Glomerular endothelial cell (primary cell): ENCODE measurements around the gene SZT2. TPM values are rescaled to one million over a fixed set of nuclear protein-coding genes. Genes with fewer than 3 reads are reported as not detected.

Experiments used
- DNase-seq: peaks from one replicate; pipeline ENCODE4 v3.0.0-alpha.2; 2011; ENCODE audit warnings: low read depth, low spot score; ENCODE audit errors: extremely low read depth
- total RNA-seq: library from RNA; depleted of rRNA; stranded (reverse); fragments of >200 nt; gene quantifications from 2 replicates; pipeline ENCODE4 v1.2.3, GENCODE V29; 2015

The SZT2 gene
- 11.3 and 21.8 TPM in 2 replicates for total RNA-seq

DNA sequence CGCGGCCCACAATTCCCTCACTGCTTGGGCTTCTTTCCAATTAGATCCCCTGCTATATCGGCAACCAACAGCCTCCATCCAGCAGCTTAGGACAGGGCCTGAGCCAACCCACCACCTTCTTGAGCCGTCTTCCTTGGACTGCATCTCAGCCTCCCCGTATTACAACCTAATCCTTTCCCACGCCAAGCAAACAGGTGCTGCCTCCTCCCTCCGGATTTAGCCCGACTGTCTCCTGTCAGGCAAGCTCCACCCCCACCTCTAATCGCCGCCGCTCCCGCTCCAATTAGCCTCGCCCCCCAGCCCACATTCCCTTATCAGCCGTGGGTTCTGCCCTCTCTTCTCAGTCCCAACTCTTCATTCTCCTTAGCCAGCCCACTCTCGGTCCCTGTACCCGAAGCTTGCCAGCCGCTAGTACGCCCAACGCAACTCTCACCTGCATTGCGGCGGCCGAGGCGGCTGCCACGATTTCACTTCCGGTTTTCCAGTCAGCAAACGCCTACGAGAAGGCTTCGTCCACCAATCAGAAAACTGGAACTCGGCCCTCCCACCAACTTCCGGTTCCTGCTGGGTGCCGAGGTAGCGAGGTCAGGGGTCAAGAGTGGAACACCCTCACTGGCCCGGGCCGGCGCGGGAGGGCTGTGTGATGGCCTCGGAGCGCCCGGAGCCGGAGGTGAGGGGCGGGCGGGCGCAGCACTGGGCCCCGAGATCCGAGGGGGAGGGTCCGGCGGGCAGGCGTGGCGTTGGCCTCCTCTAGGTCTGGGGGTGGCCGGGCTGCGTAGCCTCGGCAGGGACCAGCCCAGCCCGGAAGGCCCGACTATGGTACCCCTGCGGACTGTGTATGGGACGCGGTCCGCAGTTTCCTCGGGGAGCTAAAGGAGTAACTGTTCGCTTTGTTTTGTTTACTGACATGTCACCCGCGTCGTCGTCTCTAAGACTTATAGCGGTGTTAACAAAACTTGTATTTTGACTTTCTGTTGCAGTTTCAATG is at the start of gene SZT2, which contains the start of gene MED8:
SZT2 (plus strand) TSS at position 574 of the 988 bp plus-strand sequence; CDS start at position 644, 70 bp downstream.
MED8 (minus strand) TSS at position 475 of the 988 bp plus-strand sequence; CDS start at position 439, 36 bp downstream.
- DNase-seq: peak; percentile 81

DNA sequence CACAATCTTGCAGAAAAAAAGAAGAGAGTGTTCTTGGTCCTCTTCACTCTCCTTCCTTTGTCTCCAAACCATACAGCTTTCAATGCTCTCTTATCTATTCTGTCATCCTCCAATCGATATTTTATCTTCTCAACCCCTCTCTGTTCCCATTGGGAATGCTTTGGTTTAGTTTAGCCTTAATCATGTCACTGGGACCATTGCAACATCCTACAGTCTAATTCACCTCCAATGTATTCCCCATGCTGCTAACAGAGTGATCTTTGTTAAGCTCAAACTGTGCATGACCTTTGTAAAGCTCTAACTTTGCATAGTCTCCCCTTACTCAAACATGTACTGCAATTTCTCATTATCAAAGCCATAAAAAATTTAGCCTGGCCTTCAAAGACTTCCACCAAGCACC is 49.1 kb upstream of the SZT2 start:
- no peak for DNase-seq

DNA sequence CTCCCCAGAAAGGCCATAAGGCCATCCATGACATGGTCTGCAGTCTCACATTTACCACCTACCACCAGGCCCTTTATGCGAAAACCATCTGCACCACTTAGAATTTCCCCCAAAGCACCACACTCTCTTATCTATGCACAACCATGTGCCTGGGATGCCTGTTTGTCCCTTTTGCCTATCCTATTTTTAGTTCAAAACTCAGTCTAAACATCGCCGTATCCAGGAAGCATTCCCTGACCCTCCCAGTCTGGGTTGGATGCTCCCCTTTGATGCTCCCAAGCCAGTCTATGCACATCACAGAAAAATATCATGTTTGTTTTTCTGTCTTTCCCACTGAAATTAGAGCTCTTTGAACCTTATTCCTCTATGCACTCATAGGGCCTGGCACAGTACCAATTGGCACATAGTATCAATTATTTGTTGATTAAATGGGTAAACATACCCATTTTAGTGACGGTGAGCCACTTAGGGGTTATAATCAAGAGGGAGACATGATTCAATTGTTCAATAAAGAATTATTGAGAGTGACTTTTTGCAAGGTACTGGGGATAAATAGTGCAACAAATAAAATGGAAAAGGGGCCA is 45.3 kb upstream of the SZT2 start:
- no peak for DNase-seq

DNA sequence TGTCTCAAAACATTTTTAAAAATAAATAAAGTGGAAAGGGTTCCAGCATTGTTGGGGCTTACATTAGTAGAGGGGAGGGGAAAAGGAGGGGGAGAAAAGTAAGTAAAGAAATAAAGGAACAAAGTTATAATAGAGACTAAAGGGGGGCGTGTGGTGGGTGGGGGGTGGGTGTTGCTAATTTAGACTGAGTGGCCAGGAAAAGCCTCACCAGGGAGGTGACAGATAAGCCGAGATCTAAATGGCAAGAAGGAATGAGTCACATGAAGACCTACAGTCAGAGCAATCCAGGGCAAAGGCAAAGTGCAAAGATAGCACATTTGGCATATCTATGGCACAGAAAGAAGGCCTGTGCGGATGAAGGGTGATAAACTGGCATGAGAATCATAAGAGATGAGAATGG is 44.6 kb upstream of the SZT2 start:
- no peak for DNase-seq

DNA sequence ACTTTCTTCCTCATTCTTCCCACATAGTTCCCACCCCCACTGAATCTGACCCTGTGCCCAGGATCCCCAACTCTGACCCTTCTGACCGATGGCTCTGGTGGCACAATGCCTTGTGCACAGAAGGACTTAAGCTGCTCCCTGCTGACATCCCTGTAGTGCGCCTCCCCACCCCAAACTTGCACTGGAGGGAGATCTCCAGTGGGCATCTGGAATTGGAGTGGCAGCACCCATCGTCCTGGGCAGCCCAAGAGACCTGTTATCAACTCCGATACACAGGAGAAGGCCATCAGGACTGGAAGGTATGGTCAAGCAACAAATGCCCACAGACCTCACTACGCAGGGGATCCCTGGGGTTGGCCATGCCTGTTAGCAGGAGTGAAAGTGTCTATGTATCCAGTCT is 43.1 kb upstream of the SZT2 start:
- no peak for DNase-seq

DNA sequence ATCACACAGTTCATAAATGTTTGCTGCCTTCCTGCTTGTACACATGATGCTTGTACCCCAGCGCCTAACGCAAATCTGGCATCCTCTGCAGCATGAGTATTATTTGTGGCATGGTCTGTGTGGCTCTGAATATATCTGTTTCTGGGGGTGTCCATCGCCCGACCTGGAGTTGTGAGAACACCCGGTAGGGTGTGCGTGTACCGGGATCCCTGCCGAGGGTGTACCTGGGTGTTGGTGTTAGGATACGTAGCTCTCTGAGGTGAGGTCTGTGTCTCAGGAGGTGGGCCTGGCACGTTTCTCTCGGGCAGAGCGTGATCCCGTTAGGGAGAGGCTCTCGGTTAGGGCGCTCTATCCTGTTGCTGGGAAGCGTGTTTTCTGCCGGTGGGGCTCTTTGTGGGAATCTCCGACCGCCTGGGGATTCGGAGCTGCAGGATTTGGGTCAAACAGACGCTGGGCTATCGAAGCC is 41.3 kb upstream of the SZT2 start:
- no peak for DNase-seq

DNA sequence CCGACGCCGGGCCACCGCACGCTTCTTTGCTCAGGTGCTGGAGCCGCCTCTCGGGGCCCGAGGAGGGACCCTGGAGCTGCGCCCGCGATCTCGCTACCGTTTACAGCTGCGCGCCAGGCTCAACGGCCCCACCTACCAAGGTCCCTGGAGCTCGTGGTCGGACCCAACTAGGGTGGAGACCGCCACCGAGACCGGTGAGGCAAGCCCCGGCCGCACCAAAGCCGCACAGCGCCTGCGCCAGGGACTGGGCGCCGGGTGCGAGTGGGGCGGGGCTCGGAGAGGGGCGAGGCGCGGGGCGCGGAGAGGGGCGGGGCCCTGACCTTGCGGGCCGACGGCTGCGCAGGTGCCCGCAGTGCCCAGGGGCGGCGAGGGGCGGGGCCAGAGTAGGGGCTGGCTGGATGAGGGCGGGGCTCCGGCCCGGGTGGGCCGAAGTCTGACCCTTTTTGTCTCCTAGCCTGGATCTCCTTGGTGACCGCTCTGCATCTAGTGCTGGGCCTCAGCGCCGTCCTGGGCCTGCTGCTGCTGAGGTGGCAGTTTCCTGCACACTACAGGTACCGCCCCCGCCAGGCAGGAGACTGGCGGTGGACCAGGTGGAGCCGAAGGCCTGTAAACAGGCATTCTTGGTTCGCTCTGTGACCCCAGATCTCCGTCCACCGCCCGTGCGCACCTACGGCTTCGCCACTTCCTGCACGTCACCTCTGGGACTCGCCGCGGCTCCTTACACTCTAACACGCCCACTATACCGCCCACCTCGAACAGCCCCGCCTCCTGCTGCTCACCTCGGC is 40.7 kb upstream of the SZT2 start:
- DNase-seq: no peak

DNA sequence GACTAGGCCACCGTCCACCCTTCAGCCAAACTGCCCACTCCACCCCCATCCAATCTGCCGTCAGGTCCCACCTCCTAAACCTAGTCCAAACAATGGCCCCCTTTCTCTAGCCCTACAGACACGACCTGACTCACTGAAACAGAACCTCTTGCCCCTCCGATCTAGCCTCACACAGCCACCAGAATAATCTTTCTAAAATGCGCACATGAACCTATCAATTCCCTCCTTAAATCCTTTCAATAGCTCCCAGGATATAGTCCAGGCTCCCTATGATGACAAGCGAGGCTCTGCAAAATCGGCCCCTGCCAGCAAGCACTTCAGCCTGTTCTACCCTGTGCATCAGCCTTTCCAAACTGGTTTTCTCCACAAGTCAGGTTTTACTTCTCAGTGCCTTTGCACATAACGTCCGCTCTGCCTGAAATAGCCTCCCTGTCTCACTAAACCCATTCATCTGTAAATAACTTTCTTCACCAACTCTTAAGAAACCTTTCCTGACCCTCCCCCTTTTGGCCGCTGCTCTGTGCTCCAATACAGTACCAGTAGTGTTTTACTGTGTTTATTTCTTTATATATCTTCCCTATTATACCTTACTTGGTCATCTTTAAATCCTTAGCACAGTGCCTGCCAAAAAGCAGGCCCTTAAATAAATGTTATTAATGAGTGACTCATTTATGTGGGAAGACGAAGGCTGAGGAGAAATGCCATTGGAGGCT is 39.9 kb upstream of the SZT2 start:
- DNase-seq: no peak

DNA sequence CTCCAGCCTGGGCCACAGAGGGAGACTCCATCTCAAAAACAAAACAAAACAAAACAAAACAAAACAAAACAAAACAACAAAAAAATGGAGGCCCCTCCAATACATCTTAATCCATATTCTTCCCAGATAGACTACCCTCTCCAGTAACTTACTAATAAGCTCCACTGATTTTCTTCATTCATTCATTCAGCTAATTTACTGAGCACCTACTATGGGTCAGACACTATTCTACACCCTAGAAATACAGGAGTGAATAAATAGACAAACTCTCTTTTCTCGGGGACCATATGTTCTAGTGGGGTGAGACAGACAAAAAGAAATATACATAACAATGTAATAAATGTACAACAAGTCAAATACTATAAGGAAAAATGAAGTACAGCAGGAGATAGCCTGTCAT is 38.7 kb upstream of the SZT2 start:
- no peak for DNase-seq

DNA sequence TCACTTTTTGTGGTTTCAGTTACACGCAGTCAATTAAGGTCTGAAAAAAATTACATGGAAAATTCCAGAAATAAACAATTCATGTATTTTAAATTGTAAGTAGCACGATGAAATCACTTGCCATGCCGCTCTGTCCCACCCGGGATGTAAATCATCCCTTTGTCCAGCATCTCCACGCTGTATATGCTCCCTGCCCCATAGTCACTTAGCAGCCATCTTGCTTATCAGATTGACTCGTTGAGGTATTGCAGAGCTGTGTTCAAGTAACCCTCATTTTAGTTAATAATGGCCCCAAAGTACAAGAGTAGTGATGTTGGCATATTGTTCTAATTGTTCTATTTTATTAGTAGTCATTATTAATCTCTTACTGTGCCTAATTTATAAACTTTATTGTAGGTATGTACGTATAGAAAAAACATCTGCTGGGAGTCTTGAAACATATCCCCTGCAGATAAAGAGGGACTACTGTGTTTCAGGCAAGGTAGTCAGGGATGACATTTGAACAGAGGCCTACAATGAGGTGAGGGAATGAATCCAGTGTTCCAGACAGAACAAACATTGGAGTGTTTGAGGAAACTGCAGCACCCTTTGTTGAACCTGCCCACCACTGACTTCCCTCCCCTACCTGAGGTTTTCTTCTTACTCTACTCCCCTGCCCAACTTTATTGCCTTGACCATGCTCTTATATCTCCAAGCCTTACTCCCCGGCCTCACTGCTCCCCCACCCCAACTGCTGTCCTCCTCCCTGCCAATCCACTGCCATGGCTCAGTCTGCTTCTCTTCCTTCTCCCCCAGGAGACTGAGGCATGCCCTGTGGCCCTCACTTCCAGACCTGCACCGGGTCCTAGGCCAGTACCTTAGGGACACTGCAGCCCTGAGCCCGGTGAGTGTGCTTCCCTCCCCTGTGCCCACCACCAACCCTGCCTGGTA is 38.0 kb upstream of the SZT2 start:
- no peak for DNase-seq

DNA sequence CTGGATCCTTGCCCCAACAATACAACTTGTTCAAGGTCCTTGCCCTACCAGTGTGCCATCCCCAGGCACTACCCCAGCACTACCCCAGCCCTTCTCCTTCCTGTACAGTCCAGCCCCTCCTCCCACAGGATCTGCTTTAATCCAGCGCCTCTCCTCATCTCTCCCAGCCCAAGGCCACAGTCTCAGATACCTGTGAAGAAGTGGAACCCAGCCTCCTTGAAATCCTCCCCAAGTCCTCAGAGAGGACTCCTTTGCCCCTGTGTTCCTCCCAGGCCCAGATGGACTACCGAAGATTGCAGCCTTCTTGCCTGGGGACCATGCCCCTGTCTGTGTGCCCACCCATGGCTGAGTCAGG is 37.4 kb upstream of the SZT2 start:
- no peak for DNase-seq

DNA sequence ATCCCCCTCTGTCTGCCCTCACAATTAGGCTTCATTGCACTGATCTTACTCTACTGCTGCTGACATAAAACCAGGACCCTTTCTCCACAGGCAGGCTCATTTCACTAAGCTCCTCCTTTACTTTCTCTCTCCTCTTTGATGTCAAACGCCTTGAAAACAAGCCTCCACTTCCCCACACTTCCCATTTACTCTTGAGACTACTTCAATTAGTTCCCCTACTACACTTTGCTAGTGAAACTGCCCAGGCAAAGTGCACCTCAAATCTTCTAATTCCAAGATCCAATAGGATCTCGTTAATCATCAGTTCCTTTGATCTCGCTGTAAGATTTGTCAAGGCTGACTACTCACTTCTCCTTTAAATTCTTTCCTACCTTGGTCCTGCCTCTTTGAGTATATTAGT is 36.8 kb upstream of the SZT2 start:
- DNase-seq: no peak

DNA sequence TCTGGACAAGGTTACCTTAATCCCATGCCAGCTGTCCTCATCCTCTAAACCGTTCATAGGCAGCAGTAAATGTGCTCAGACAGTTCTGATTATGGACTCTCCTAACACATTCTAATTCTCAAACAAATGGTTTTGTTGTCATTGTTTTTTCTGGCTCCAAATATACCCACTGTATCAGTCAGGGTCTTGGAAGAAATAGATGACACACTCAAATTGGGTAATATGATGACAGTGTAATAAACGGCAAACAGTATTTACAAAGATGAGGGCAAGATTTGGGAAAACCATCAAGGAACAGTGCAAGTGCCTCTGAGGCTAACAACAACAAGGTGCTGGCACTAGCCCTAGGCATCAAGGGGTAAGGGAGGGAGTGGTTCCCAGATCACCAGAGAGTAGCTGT is 35.2 kb upstream of the SZT2 start:
- no peak for DNase-seq

DNA sequence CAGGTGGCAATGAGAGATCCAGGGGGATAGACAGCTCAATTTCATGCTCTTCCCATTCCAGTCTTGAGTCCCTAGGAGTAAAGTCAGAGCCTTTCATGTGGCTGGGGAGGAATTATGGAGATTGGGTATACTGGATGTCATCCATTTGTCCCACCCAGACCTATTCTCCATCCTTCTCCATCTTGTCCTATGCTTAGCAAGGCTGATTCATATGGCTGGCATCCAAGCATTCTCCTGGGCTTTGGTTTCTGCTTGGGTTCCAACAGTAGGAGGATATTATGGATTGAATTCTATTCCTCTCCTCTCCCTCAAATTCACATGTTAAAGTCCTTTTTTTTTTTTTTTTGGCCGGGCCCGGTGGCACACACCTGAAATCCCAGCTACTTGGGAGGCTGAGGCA is 34.8 kb upstream of the SZT2 start:
- no peak for DNase-seq

DNA sequence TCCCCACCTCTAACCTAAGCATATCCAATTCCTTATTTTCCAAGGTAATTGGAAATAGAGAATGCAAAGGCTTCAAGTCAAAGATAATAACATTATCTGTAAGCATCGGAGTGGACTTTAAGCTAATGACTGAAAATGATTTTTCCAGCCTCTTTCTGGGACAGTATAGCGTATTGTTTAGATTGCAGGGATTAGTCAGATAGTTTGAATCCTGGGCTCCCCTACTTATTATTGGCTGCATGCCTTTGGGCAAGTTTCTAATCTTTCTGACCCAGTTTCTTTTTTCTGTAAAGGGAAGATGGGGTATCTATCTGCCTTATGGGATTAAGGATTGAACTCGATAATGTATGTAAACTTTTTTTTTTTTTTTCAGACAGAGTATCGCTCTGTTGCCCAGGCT is 32.4 kb upstream of the SZT2 start:
- DNase-seq: no peak

DNA sequence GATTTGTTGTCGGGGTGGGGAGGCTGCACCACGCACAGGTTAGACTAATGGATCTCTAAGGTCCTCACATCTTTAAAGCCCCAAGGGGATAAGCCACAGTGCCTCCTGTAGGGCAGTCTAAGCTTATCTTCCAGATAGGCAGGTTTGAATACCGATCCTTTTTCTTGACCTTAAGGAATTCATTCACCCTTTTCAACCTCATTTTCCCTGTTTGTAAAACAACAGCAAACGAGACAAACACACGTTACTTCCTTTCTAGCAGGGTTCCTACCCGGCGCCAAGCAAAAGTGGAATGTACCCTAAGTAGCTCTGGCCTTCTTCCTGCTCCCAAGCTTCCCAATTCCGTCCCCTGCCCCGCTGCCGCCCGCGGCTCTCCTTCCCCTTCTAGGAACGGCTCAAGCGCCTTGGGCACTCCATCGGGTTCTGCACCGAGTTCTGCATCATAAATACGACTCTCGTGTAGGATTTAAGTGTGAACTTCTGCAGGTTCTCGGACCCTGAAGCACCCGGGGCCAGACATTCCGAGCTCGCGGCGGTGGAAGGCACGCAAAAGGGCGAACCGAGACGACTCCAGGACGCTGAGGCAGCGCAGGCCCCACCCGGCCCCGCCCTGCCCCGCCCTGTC is 31.5 kb upstream of the SZT2 start:
- DNase-seq: no peak

DNA sequence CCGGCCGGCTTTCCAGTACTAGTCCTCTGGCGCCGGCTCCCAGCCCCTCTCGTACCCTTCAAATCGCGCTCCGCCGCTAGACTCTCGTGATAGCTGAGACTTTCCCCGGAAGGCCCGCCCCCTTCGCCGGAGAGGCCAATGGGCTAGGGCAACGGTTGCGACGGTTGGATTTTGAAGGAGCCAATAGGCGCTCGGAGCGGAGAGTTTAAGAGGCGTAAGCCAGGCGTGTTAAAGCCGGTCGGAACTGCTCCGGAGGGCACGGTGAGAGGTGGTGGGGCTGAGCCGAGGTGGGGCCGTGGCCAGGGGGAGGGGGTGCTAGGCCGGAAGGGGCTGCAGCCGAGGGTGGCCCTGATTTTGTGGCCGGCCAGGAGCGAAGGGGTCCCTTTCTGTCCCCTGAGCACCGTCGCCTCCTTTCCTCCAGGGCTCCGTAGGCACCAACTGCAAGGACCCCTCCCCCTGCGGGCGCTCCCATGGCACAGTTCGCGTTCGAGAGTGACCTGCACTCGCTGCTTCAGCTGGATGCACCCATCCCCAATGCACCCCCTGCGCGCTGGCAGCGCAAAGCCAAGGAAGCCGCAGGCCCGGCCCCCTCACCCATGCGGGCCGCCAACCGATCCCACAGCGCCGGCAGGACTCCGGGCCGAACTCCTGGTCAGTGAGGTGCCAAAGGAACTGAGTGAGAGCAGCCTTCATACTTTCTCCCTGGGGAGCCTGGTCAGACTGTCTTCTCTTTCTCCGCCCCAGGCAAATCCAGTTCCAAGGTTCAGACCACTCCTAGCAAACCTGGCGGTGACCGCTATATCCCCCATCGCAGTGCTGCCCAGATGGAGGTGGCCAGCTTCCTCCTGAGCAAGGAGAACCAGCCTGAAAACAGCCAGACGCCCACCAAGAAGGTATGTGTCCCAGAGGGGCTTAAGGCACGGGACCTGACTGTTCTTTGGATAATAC is 30.7 kb upstream of the SZT2 start, which contains the start of gene CDC20:
CDC20 (plus strand) TSS at position 236 of the 948 bp plus-strand sequence; CDS start at position 471, 235 bp downstream.
- peak; percentile 68 for DNase-seq

DNA sequence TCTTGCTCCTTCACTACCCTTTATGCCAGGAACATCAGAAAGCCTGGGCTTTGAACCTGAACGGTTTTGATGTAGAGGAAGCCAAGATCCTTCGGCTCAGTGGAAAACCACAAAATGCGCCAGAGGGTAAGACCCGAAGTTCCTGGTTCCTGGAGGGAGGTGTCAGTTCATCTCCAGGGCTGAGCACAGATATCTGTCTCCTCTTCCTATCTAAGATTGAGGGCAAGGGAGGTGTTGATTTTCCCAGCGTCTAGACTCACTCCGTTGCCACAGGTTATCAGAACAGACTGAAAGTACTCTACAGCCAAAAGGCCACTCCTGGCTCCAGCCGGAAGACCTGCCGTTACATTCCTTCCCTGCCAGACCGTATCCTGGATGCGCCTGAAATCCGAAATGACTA is 30.0 kb upstream of the SZT2 start:
- DNase-seq: no peak
